NCI-H446 (cell line): ENCODE measurements around the gene RBMS1.

Experiments used
- DNase-seq, 2 experiments: peaks; one replicate each; lab custom pipeline; 2025; lab: John Stamatoyannopoulos, UW

RBMS1 gene

DNA sequence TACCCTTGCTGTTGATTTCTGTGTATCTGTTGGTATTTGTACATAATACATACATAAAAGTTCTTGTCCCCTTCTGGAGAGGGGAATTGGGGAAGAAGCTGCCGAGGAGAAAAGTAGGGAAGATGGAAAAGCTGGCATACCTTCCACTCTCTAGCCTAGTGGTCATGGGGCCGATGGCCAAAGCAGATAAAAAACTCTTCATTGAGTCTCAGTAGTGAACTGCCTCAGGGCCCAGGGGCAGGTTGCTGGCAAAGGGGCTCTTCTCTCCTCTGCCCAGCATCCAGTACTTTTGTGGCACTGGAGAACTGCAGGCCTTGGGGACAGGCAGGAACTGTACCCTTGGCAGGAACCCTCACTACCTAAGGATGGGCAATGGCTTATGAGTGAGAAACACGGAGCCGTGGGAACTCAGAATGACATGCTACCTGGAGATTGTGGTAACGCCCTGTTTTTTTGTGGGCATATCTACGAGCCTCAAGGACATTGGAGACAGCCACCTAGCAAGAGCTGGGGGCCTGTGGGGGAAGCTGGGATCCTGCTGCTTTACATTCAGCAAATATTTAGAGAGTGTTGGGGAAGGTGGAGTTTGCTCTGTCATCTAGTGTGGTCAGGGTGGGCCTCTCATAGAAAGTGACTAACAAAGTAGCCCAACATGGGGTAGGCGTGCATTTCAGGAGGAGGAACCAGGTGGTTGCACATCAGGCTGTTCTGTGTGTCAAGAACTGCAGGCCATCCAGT lies 270.9 kb downstream of the RBMS1 start:
- no peak for DNase-seq
